Neural cell (in vitro differentiated cells): Measurements from ENCODE around the gene CCDC12.

ENCODE experiments used
- CTCF ChIP-seq: fragments of 450-650 bp; IDR thresholded peaks from 2 replicates; pipeline ENCODE4 v1.5.1; 2014; ENCODE audit warnings: antibody characterized with exemption, mild to moderate bottlenecking, moderate library complexity; ENCODE audit not compliant: poor library complexity, severe bottlenecking
- EP300 ChIP-seq: fragments of 450-650 bp; conservative IDR thresholded peaks from 2 replicates; pipeline ENCODE4 v1.6.1; 2014; ENCODE audit warnings: antibody characterized with exemption, mild to moderate bottlenecking, moderate library complexity; ENCODE audit not compliant: poor library complexity, severe bottlenecking
- POLR2AphosphoS5 ChIP-seq: IDR thresholded peaks from 2 replicates; pipeline ENCODE4 v1.6.1; 2012
- RAD21 ChIP-seq: fragments of 450-650 bp; conservative IDR thresholded peaks from 2 replicates; pipeline ENCODE4 v1.6.1; 2014; ENCODE audit warnings: antibody characterized with exemption, mild to moderate bottlenecking, moderate library complexity
- REST ChIP-seq: IDR thresholded peaks from 2 replicates; pipeline ENCODE4 v1.6.1; 2012; ENCODE audit warnings: borderline replicate concordance
- SMC3 ChIP-seq: fragments of 450-650 bp; conservative IDR thresholded peaks from 2 replicates; pipeline ENCODE4 v1.6.1; 2014; ENCODE audit warnings: antibody characterized with exemption, mild to moderate bottlenecking, moderate library complexity; ENCODE audit not compliant: poor library complexity
- TAF1 ChIP-seq: IDR thresholded peaks from 2 replicates; pipeline ENCODE4 v1.6.1; 2012; ENCODE audit warnings: low read depth

GRCh38 chr3:46927718-46928073 is 48.8 kb downstream of the CCDC12 start:
- TF ChIP-seq RAD21 = no peak
- no peak for TF ChIP-seq REST
- no peak for TF ChIP-seq CTCF
- no peak for TF ChIP-seq SMC3
- no peak for TF ChIP-seq POLR2AphosphoS5
- no peak for TF ChIP-seq TAF1
- TF ChIP-seq EP300 = no peak
